ELF-1 (cell line): ENCODE data around the gene AK4.
"Not testable (repeated sequence)": the region's sequence is repeated elsewhere in the genome, so short reads cannot be mapped to it uniquely, and the experiment has no call there.

Source experiments
- DNase-seq: peaks from one replicate; pipeline ENCODE4 v3.0.0-alpha.2; 2016; ENCODE audit warnings: low read depth, low spot score

Gene AK4

GRCh38 chr1:65148178-65148547 is at the start of gene AK4:
Gene AK4 (plus strand): TSS chr1:65148203. CDS start chr1:65148408, 205 bp downstream.
- not testable (repeated sequence) for DNase-seq

GRCh38 chr1:65103807-65104206 is 44.2 kb upstream of the AK4 start:
- DNase-seq, result no peak

- DNase-seq, result no peak
These were observed 43.0 kb upstream of the AK4 start for GRCh38 chr1:65104854-65105534.

GRCh38 chr1:65105596-65105995 is 42.4 kb upstream of the AK4 start:
- no peak for DNase-seq

GRCh38 chr1:65108025-65108642 is 39.9 kb upstream of the AK4 start:
- no peak for DNase-seq

- no peak for DNase-seq
These were observed 38.5 kb upstream of the AK4 start for GRCh38 chr1:65109487-65109886.

GRCh38 chr1:65112811-65113210 is 35.2 kb upstream of the AK4 start:
- no peak for DNase-seq

- DNase-seq, result no peak
These were observed 34.7 kb upstream of the AK4 start for GRCh38 chr1:65113298-65113697.

- no peak for DNase-seq
These were observed 33.7 kb upstream of the AK4 start for GRCh38 chr1:65114322-65114721.

GRCh38 chr1:65119951-65120350 is 28.1 kb upstream of the AK4 start:
- no peak for DNase-seq

GRCh38 chr1:65129104-65129503 is 18.9 kb upstream of the AK4 start:
- DNase-seq, result not testable (repeated sequence)

- no peak for DNase-seq
These were observed 9.5 kb upstream of the AK4 start for GRCh38 chr1:65138524-65138923.

- not testable (repeated sequence) for DNase-seq
These were observed 8.2 kb upstream of the AK4 start for GRCh38 chr1:65139793-65140192.

- DNase-seq, result peak; percentile 6
These were observed 6.6 kb upstream of the AK4 start for GRCh38 chr1:65141394-65141793.

GRCh38 chr1:65141918-65142317 is 6.1 kb upstream of the AK4 start:
- DNase-seq, result no peak

GRCh38 chr1:65143112-65143658 is 4.8 kb upstream of the AK4 start:
- DNase-seq, result not testable (repeated sequence)

GRCh38 chr1:65146908-65147423 is 1.0 kb upstream of the AK4 start:
- DNase-seq, result no peak

- peak; percentile 42 for DNase-seq
These were observed 402 bp upstream of the AK4 start for GRCh38 chr1:65147424-65148177.

GRCh38 chr1:65148548-65149350 is 746 bp downstream of the AK4 start:
- DNase-seq, result peak; percentile 74

- DNase-seq, result peak; percentile 68
These were observed 1.5 kb downstream of the AK4 start for GRCh38 chr1:65149351-65150107.

- DNase-seq, result no peak
These were observed 2.1 kb downstream of the AK4 start for GRCh38 chr1:65150108-65150463.
